CD14-positive monocyte (primary cell): ENCODE data around the gene VTI1A. TPM values are rescaled to one million over a fixed set of nuclear protein-coding genes. Genes with fewer than 3 reads are reported as not detected.

Experiments
- DNase-seq, 3 donors: peaks; one replicate each; pipeline ENCODE4 v3.0.0-alpha.2; 2011 to 2022
- H2AFZ ChIP-seq: 2 replicates; pipeline ENCODE4 v1.6.0; 2012; ENCODE audit warnings: mild to moderate bottlenecking, low read depth, low read length, inconsistent platforms; ENCODE audit not compliant: insufficient read depth, poor library complexity, severe bottlenecking
- H3K27ac ChIP-seq, 2 donors: 1 replicate in 1 of 2; 2 replicates in 1 of 2; pipeline ENCODE4 v1.5.1; 2012 to 2013; ENCODE audit warnings: low read length in 2 of 2, control low read depth in 1 of 2, inconsistent platforms in 1 of 2, low read depth in 1 of 2, mild to moderate bottlenecking in 1 of 2
- H3K27me3 ChIP-seq, 2 donors: one replicate each; pipeline versions ENCODE4 v1.6.0 to v1.6.1; 2011 to 2013; ENCODE audit warnings: low read length in 2 of 2; ENCODE audit not compliant: control insufficient read depth in 2 of 2, insufficient read depth in 2 of 2
- H3K36me3 ChIP-seq, 2 donors: replicated peaks in 1 of 2; 1 replicate in 1 of 2; 2 replicates in 1 of 2; pipeline versions ENCODE4 v1.5.1 to v1.6.1; 2012 to 2013; ENCODE audit warnings: low read length in 2 of 2, control low read depth in 1 of 2, inconsistent platforms in 1 of 2, mild to moderate bottlenecking in 1 of 2; ENCODE audit not compliant: insufficient read depth in 2 of 2, control insufficient read depth in 1 of 2
- H3K4me1 ChIP-seq, 2 donors: 1 replicate in 1 of 2; 2 replicates in 1 of 2; pipeline versions ENCODE4 v1.5.1 to v1.6.1; 2012 to 2013; ENCODE audit warnings: low read length in 2 of 2, control low read depth in 1 of 2, inconsistent platforms in 1 of 2, mild to moderate bottlenecking in 1 of 2, moderate library complexity in 1 of 2; ENCODE audit not compliant: insufficient read depth in 2 of 2, control insufficient read depth in 1 of 2
- H3K4me2 ChIP-seq: replicated peaks from 2 replicates; pipeline ENCODE3; 2012; ENCODE audit warnings: low read length, moderate library complexity, mild to moderate bottlenecking; ENCODE audit not compliant: poor library complexity, severe bottlenecking; ENCODE audit errors: extremely low read depth
- H3K4me3 ChIP-seq, 3 experiments: fragments of 200-600 bp in 1 of 3; sonication (generic) in 1 of 3; replicated peaks in 1 of 3; 1 replicate in 2 of 3; 2 replicates in 1 of 3; pipeline ENCODE4 v1.5.1; 2011 to 2013; ENCODE audit warnings: low read length in 3 of 3, mild to moderate bottlenecking in 3 of 3, control low read depth in 2 of 3, low read depth in 2 of 3, inconsistent platforms in 1 of 3, moderate library complexity in 1 of 3
- H3K79me2 ChIP-seq: 2 replicates; pipeline ENCODE4 v1.6.0; 2012; ENCODE audit warnings: mild to moderate bottlenecking, control low read depth, inconsistent platforms, low read length, moderate library complexity; ENCODE audit not compliant: insufficient read depth
- H3K9ac ChIP-seq: 2 replicates; pipeline ENCODE4 v1.6.0; 2017; ENCODE audit warnings: low read length, mild to moderate bottlenecking; ENCODE audit not compliant: insufficient read depth, poor library complexity, severe bottlenecking
- H3K9me3 ChIP-seq, 2 donors: replicated peaks in 1 of 2; 1 replicate in 1 of 2; 2 replicates in 1 of 2; pipeline versions ENCODE4 v1.5.1 to v1.6.1; 2012 to 2013; ENCODE audit warnings: low read length in 2 of 2, control low read depth in 1 of 2; ENCODE audit not compliant: control insufficient read depth in 1 of 2, insufficient read depth in 1 of 2
- H4K20me1 ChIP-seq: 2 replicates; pipeline ENCODE4 v1.6.0; 2012; ENCODE audit warnings: mild to moderate bottlenecking, low read length, control low read depth, moderate library complexity; ENCODE audit not compliant: insufficient read depth
- H3K27ac Mint-ChIP-seq, 7 donors: one replicate each; pipeline ENCODE4 v1.8.0; 2020; ENCODE audit warnings: mild to moderate bottlenecking in 7 of 7, mixed read lengths in 7 of 7, moderate library complexity in 6 of 7, inconsistent platforms in 2 of 7
- H3K27me3 Mint-ChIP-seq, 3 donors: one replicate each; pipeline ENCODE4 v1.8.0; 2021 to 2022; ENCODE audit warnings: low read depth in 3 of 3, mild to moderate bottlenecking in 3 of 3, mixed read lengths in 3 of 3, moderate library complexity in 3 of 3, inconsistent platforms in 1 of 3
- H3K36me3 Mint-ChIP-seq, 2 donors: one replicate each; pipeline ENCODE4 v1.8.0; 2020; ENCODE audit warnings: mixed read lengths in 2 of 2, inconsistent platforms in 1 of 2, mild to moderate bottlenecking in 1 of 2
- H3K4me1 Mint-ChIP-seq: one replicate; pipeline ENCODE4 v1.8.0; 2020; ENCODE audit warnings: mild to moderate bottlenecking, mixed read lengths
- H3K4me3 Mint-ChIP-seq, 2 donors: one replicate each; pipeline ENCODE4 v1.8.0; 2020; ENCODE audit warnings: mild to moderate bottlenecking in 2 of 2, mixed read lengths in 2 of 2, moderate library complexity in 1 of 2
- H3K9me3 Mint-ChIP-seq, 7 donors: one replicate each; pipeline ENCODE4 v1.8.0; 2020 to 2022; ENCODE audit warnings: mixed read lengths in 7 of 7, mild to moderate bottlenecking in 6 of 7, moderate library complexity in 6 of 7, inconsistent platforms in 2 of 7
- WGBS: methylation state at CpG from one replicate; pipeline ENCODE4 v1.1.5; 2013; ENCODE audit warnings: missing lambda C conversion rate; ENCODE audit not compliant: insufficient coverage; 5-methylcytosine and 5-hydroxymethylcytosine counted together
- intact Hi-C, 2 donors: fragments of 100-400 bp; cut with micrococcal nuclease; formaldehyde crosslinking; loops; one replicate each; pipeline versions ENCODE4 v1.15.0 to v1.15.1; 2023
- polyA plus RNA-seq, 3 donors: library from polyadenylated mRNA; depleted of rRNA in 1 of 3; unstranded in 2 of 3; stranded (reverse) in 1 of 3; fragments of 300-500 nt in 2 of 3; fragments of >200 nt in 1 of 3; fragmentation: Illumina TruSeq in 2 of 3; gene quantifications; 1 replicate in 2 of 3; 2 replicates in 1 of 3; pipeline ENCODE4 v1.2.3, GENCODE V29; 2012 to 2021
- TF ChIP-seq, protein P1 (sequence below): fragments of 200-600 bp; IDR thresholded peaks from one replicate; pipeline ENCODE4 v1.8.0; 2022; ENCODE audit warnings: antibody characterized with exemption, mild to moderate bottlenecking

Gene VTI1A
- polyA plus RNA-seq, 3 donors, result 23.6 to 25.4 (median 24.1) TPM

DNA sequence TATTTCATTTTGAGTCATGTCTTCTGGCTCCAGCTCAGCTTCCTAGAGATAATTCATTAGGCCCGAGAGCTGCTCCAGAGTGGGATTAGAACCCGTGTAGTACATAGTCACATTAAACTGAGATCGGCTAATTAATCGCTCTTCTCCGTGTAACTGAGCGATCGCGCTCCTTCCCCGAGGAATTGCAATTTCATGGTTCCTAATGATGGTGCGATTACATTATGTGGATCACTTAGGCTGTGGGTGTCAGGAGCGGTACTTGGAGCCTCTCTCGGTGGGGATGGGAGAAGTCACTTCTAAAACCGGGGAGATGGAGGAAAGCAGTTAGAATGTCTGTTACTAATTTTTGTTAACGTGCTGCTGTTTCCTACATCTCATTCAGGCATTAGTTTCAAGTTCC lies 380.1 kb downstream of the VTI1A start:
- no peaks in the 10 kb centered on the region for H3K27me3 Mint-ChIP-seq
- DNase-seq, result no peak
- H3K4me1 Mint-ChIP-seq, result peaks cover 14% of the 10 kb centered on the region

DNA sequence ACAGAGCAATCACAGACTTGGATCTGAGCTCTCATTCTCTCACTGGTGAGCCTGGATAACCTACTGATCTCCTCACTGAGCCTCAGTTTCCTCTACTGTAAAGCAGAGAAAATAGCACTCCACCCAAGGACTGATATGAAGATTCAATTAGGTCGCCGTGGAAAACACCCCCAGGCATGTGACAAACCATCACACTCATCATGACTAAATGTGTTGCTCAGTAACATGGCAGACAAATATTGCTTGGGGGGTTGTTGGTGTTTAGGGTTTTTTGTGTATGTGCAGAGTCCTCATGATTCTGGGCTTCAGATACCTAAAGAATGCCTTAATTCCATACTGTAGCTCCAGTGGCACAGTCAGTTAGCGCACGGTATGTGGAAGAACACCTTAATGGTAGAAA lies 380.9 kb downstream of the VTI1A start:
- H3K27me3 ChIP-seq, result no peaks in the 10 kb centered on the region
- WGBS, result no CpG with 5 or more reads among the region's 4 CpGs
- peaks cover 0 to 2% (median 0%) of the 10 kb centered on the region in 7 donors for H3K9me3 Mint-ChIP-seq

More for the DNA sequence above, 380.1 kb downstream of the VTI1A start:
- WGBS, result 98% methylated on average over 10 of the region's 14 CpGs
- no peak overlapping the region for H3K9ac ChIP-seq
- peaks cover 7 to 9% of the 10 kb centered on the region in 2 donors for H3K4me1 ChIP-seq
- H3K4me3 ChIP-seq, result no peak overlapping the region
- TF ChIP-seq, protein P1, sequence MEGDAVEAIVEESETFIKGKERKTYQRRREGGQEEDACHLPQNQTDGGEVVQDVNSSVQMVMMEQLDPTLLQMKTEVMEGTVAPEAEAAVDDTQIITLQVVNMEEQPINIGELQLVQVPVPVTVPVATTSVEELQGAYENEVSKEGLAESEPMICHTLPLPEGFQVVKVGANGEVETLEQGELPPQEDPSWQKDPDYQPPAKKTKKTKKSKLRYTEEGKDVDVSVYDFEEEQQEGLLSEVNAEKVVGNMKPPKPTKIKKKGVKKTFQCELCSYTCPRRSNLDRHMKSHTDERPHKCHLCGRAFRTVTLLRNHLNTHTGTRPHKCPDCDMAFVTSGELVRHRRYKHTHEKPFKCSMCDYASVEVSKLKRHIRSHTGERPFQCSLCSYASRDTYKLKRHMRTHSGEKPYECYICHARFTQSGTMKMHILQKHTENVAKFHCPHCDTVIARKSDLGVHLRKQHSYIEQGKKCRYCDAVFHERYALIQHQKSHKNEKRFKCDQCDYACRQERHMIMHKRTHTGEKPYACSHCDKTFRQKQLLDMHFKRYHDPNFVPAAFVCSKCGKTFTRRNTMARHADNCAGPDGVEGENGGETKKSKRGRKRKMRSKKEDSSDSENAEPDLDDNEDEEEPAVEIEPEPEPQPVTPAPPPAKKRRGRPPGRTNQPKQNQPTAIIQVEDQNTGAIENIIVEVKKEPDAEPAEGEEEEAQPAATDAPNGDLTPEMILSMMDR, result no peak
- H3K79me2 ChIP-seq, result no peaks in the 10 kb centered on the region
- no peak overlapping the region for H2AFZ ChIP-seq
- no peaks in the 10 kb centered on the region for H3K9me3 ChIP-seq
- no peaks in the 10 kb centered on the region for H3K27me3 ChIP-seq
- H3K36me3 Mint-ChIP-seq, result peaks cover 15 to 17% of the 10 kb centered on the region in 2 donors
- H3K27ac Mint-ChIP-seq, result no peak overlapping the region
- H3K4me2 ChIP-seq, result no peak overlapping the region
- H3K4me3 Mint-ChIP-seq, result no peak overlapping the region
- no peak overlapping the region for H3K27ac ChIP-seq
- no peaks in the 10 kb centered on the region for H3K36me3 ChIP-seq
- H3K9me3 Mint-ChIP-seq, result peaks cover 0 to 2% (median 0%) of the 10 kb centered on the region in 7 donors
- intact Hi-C loops, result no loop called here
- H4K20me1 ChIP-seq, result no peaks in the 10 kb centered on the region

More for the DNA sequence above, 380.9 kb downstream of the VTI1A start:
- Mint-ChIP-seq H3K4me3 (no peak overlapping the region), H3K27ac (no peak overlapping the region), H3K4me1 (peaks cover 16% of the 10 kb centered on the region), H3K27me3 (no peaks in the 10 kb centered on the region), H3K36me3 (peaks cover 13 to 15% of the 10 kb centered on the region in 2 donors)
- TF ChIP-seq, protein P1, result no peak
- Histone ChIP-seq H3K4me1 (peaks cover 7 to 9% of the 10 kb centered on the region in 2 donors), H2AFZ (no peak overlapping the region), H4K20me1 (no peaks in the 10 kb centered on the region), H3K9ac (no peak overlapping the region), H3K4me3 (no peak overlapping the region), H3K27ac (no peak overlapping the region), H3K79me2 (no peaks in the 10 kb centered on the region), H3K9me3 (no peaks in the 10 kb centered on the region), H3K36me3 (no peaks in the 10 kb centered on the region), H3K4me2 (no peak overlapping the region)
- intact Hi-C loops, result no loop called here
- DNase-seq, result peak in 1 of 3 donors; percentile 33
